ENCODE measurements around the gene GLRA2.

DNA sequence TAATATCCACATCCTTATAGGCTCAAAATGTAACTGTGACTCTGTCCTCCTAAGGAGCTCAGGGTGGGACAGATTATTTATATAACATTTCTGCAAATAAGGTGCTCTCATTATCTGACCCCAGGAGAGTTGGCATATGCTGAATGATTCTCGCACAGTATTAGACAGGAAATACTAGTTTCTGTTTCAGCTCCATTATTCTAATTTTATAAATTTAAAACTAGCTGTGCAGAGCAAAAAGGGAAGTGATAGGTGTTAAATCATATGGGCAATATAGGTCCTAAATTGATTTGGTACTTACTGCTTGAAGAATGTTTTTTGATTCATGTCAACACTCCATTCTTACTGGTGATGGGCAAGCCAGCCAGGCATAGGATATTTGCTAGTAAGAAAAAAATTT lies 141.5 kb downstream of the GLRA2 start:
- TF ChIP-seq, protein P1, sequence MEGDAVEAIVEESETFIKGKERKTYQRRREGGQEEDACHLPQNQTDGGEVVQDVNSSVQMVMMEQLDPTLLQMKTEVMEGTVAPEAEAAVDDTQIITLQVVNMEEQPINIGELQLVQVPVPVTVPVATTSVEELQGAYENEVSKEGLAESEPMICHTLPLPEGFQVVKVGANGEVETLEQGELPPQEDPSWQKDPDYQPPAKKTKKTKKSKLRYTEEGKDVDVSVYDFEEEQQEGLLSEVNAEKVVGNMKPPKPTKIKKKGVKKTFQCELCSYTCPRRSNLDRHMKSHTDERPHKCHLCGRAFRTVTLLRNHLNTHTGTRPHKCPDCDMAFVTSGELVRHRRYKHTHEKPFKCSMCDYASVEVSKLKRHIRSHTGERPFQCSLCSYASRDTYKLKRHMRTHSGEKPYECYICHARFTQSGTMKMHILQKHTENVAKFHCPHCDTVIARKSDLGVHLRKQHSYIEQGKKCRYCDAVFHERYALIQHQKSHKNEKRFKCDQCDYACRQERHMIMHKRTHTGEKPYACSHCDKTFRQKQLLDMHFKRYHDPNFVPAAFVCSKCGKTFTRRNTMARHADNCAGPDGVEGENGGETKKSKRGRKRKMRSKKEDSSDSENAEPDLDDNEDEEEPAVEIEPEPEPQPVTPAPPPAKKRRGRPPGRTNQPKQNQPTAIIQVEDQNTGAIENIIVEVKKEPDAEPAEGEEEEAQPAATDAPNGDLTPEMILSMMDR (IDR thresholded peaks at IDR 0.05) = no peak
- TF ChIP-seq POLR2A (IDR thresholded peaks at IDR 0.05) (no peak), EP300 (IDR thresholded peaks at IDR 0.05) (no peak)

Data from suprapubic skin (tissue), 3 donors.